Measurements from ENCODE around the gene ADARB2.

ADARB2 gene

GRCh38 chr10:1267148-1267547, 470.2 kb downstream of the ADARB2 start:
- no peak for TF ChIP-seq CTCF (IDR thresholded peaks at IDR 0.05; ENCODE audit: low read depth, low read length)
- H3K4me3 ChIP-seq (ENCODE audit: low read depth, low read length): no peak overlapping the region
- DNase-seq: no peak
- H3K36me3 ChIP-seq: no peaks in the 10 kb centered on the region
- no peaks in the 10 kb centered on the region for H3K9me3 ChIP-seq
- peaks cover 6% of the 10 kb centered on the region for H3K4me1 ChIP-seq
- H3K27me3 ChIP-seq: no peaks in the 10 kb centered on the region

- no peaks in the 10 kb centered on the region for H3K36me3 ChIP-seq
- DNase-seq: no peak
- H3K4me1 ChIP-seq: no peaks in the 10 kb centered on the region; the same call in 1 of the 2 replicates
- no peaks in the 10 kb centered on the region for H3K27me3 ChIP-seq
- no peaks in the 10 kb centered on the region for H3K9me3 ChIP-seq
- no peak overlapping the region for H3K4me3 ChIP-seq (ENCODE audit: low read depth, low read length)
- no peak for TF ChIP-seq CTCF (IDR thresholded peaks at IDR 0.05; ENCODE audit: low read depth, low read length)
Observed at GRCh38 chr10:1266033-1266802, 471.1 kb downstream of the ADARB2 start.

- H3K9me3 ChIP-seq: no peaks in the 10 kb centered on the region
- no peaks in the 10 kb centered on the region; the same call in 1 of the 2 replicates for H3K4me1 ChIP-seq
- H3K4me3 ChIP-seq (ENCODE audit: low read depth, low read length): no peak overlapping the region
- no peaks in the 10 kb centered on the region for H3K27me3 ChIP-seq
- H3K36me3 ChIP-seq: no peaks in the 10 kb centered on the region
- TF ChIP-seq CTCF (IDR thresholded peaks at IDR 0.05; ENCODE audit: low read depth, low read length): no peak
- DNase-seq: no peak
Observed at GRCh38 chr10:1264001-1264400, 473.3 kb downstream of the ADARB2 start.

- TF ChIP-seq CTCF (IDR thresholded peaks at IDR 0.05; ENCODE audit: low read depth, low read length): no peak
Observed at GRCh38 chr10:1257274-1257673, 480.1 kb downstream of the ADARB2 start.

GRCh38 chr10:1256432-1256725, 480.9 kb downstream of the ADARB2 start:
- no peak overlapping the region for H3K4me3 ChIP-seq (ENCODE audit: low read depth, low read length)

More at GRCh38 chr10:1257274-1257673, 480.1 kb downstream of the ADARB2 start:
- Histone ChIP-seq H3K9me3 (no peaks in the 10 kb centered on the region; the same call in 1 of the 2 replicates), H3K4me1 (no peaks in the 10 kb centered on the region), H3K36me3 (no peaks in the 10 kb centered on the region), H3K27me3 (no peaks in the 10 kb centered on the region), H3K4me3 (ENCODE audit: low read depth, low read length) (no peak overlapping the region)
- DNase-seq: no peak

More at GRCh38 chr10:1256432-1256725, 480.9 kb downstream of the ADARB2 start:
- Histone ChIP-seq H3K9me3 (no peaks in the 10 kb centered on the region; the same call in 1 of the 2 replicates), H3K27me3 (no peaks in the 10 kb centered on the region), H3K4me1 (no peaks in the 10 kb centered on the region), H3K36me3 (no peaks in the 10 kb centered on the region)
- no peak for TF ChIP-seq CTCF (IDR thresholded peaks at IDR 0.05; ENCODE audit: low read depth, low read length)
- no peak for DNase-seq

Measured in BE2C (cell line).